Measurements from ENCODE around the gene ARSG. TPM values are rescaled to one million over a fixed set of nuclear protein-coding genes. Genes with fewer than 3 reads are reported as not detected.

ARSG gene
- total and polyA plus RNA-seq, 2 of the 8 experiments (the other 6 are each of a cell fraction or from before 2014, with no cell fraction given), result 3.3 to 4.0 TPM

GRCh38 chr17:68375566-68375965 is 84.3 kb downstream of the ARSG start (continued):
- TF ChIP-seq USF2 (IDR thresholded peaks at IDR 0.05; ENCODE audit: low read length) (no peak), CHD7 (IDR thresholded peaks at IDR 0.05; ENCODE audit: insufficient replicate concordance, low read length) (no peak), CREB1 (IDR thresholded peaks at IDR 0.05) (no peak), ATF3 (IDR thresholded peaks at IDR 0.05; ENCODE audit: insufficient read depth, low read depth, low read length) (no peak), KDM4A (IDR thresholded peaks at IDR 0.05; ENCODE audit: low read depth, low read length, severe bottlenecking) (no peak), SP1 (IDR thresholded peaks at IDR 0.05; ENCODE audit: low read depth, low read length) (no peak), RXRA (IDR thresholded peaks at IDR 0.05; ENCODE audit: insufficient read depth, low read depth, low read length) (no peak), BACH1 (IDR thresholded peaks at IDR 0.05; ENCODE audit: low read length) (no peak)

Measured in H1 (cell line).